ENCODE data around the gene CCNK.

The CCNK gene

GRCh38 chr14:99463974-99464373 lies 17.2 kb upstream of the CCNK start:
- TF ChIP-seq TAF1 (IDR thresholded peaks at IDR 0.05; ENCODE audit: borderline replicate concordance, insufficient read depth, low read length) (no peak), POLR2AphosphoS5 (IDR thresholded peaks at IDR 0.05; ENCODE audit: low read depth, low read length) (no peak)

- TF ChIP-seq SIN3A (IDR thresholded peaks at IDR 0.05; ENCODE audit: borderline replicate concordance, insufficient read depth, low read length) = no peak
- TF ChIP-seq TAF1 (IDR thresholded peaks at IDR 0.05; ENCODE audit: borderline replicate concordance, insufficient read depth, low read length) = no peak
- TF ChIP-seq POLR2AphosphoS5 (IDR thresholded peaks at IDR 0.05; ENCODE audit: low read depth, low read length) = no peak
- TF ChIP-seq, protein P1, sequence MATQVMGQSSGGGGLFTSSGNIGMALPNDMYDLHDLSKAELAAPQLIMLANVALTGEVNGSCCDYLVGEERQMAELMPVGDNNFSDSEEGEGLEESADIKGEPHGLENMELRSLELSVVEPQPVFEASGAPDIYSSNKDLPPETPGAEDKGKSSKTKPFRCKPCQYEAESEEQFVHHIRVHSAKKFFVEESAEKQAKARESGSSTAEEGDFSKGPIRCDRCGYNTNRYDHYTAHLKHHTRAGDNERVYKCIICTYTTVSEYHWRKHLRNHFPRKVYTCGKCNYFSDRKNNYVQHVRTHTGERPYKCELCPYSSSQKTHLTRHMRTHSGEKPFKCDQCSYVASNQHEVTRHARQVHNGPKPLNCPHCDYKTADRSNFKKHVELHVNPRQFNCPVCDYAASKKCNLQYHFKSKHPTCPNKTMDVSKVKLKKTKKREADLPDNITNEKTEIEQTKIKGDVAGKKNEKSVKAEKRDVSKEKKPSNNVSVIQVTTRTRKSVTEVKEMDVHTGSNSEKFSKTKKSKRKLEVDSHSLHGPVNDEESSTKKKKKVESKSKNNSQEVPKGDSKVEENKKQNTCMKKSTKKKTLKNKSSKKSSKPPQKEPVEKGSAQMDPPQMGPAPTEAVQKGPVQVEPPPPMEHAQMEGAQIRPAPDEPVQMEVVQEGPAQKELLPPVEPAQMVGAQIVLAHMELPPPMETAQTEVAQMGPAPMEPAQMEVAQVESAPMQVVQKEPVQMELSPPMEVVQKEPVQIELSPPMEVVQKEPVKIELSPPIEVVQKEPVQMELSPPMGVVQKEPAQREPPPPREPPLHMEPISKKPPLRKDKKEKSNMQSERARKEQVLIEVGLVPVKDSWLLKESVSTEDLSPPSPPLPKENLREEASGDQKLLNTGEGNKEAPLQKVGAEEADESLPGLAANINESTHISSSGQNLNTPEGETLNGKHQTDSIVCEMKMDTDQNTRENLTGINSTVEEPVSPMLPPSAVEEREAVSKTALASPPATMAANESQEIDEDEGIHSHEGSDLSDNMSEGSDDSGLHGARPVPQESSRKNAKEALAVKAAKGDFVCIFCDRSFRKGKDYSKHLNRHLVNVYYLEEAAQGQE (IDR thresholded peaks at IDR 0.05; ENCODE audit: insufficient read depth in 1 of 2, low read depth in 2 of 2, low read length in 2 of 2) = no peak
- no peak for TF ChIP-seq FOXP2 (optimal IDR thresholded peaks at IDR 0.05; ENCODE audit: borderline replicate concordance, extremely low read depth, extremely low read length, insufficient read depth)
Observed at GRCh38 chr14:99465288-99465687, 15.9 kb upstream of the CCNK start.

DNA sequence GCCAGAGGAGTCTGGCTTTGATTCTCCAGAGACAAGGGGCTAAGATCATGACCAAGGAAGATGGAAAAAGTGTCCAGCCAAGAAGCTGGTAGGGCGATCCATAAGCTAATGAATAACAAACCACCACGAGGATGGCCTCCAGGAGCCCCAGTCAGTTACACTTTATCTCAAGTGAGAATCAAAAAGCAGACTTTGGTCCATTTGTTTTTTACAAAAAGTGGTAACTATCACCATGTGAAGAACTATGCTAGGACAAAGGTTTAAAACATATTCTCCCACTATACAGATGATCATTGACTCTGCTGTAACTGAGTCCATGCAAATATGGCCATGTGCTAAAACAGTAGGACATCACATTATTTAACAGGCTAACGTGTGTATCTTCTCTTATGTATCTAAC lies 14.5 kb upstream of the CCNK start:
- no peak for TF ChIP-seq FOXP2 (optimal IDR thresholded peaks at IDR 0.05; ENCODE audit: borderline replicate concordance, extremely low read depth, extremely low read length, insufficient read depth)
- no peak for TF ChIP-seq SIN3A (IDR thresholded peaks at IDR 0.05; ENCODE audit: borderline replicate concordance, insufficient read depth, low read length)
- TF ChIP-seq, protein P1 (IDR thresholded peaks at IDR 0.05; ENCODE audit: insufficient read depth in 1 of 2, low read depth in 2 of 2, low read length in 2 of 2) = no peak
- no peak for TF ChIP-seq TAF1 (IDR thresholded peaks at IDR 0.05; ENCODE audit: borderline replicate concordance, insufficient read depth, low read length)
- TF ChIP-seq POLR2AphosphoS5 (IDR thresholded peaks at IDR 0.05; ENCODE audit: low read depth, low read length) = no peak

GRCh38 chr14:99467336-99468078 lies 13.7 kb upstream of the CCNK start:
- TF ChIP-seq POLR2AphosphoS5 (IDR thresholded peaks at IDR 0.05; ENCODE audit: low read depth, low read length) (no peak), FOXP2 (optimal IDR thresholded peaks at IDR 0.05; ENCODE audit: borderline replicate concordance, extremely low read depth, extremely low read length, insufficient read depth) (no peak), SIN3A (IDR thresholded peaks at IDR 0.05; ENCODE audit: borderline replicate concordance, insufficient read depth, low read length) (no peak), TAF1 (IDR thresholded peaks at IDR 0.05; ENCODE audit: borderline replicate concordance, insufficient read depth, low read length) (no peak)
- TF ChIP-seq, protein P1 (IDR thresholded peaks at IDR 0.05; ENCODE audit: insufficient read depth in 1 of 2, low read depth in 2 of 2, low read length in 2 of 2) = no peak

- TF ChIP-seq, protein P1 (IDR thresholded peaks at IDR 0.05; ENCODE audit: insufficient read depth in 1 of 2, low read depth in 2 of 2, low read length in 2 of 2) = no peak
- no peak for TF ChIP-seq TAF1 (IDR thresholded peaks at IDR 0.05; ENCODE audit: borderline replicate concordance, insufficient read depth, low read length)
- TF ChIP-seq FOXP2 (optimal IDR thresholded peaks at IDR 0.05; ENCODE audit: borderline replicate concordance, extremely low read depth, extremely low read length, insufficient read depth) = no peak
- no peak for TF ChIP-seq POLR2AphosphoS5 (IDR thresholded peaks at IDR 0.05; ENCODE audit: low read depth, low read length)
- no peak for TF ChIP-seq SIN3A (IDR thresholded peaks at IDR 0.05; ENCODE audit: borderline replicate concordance, insufficient read depth, low read length)
Observed at GRCh38 chr14:99468081-99468480, 13.1 kb upstream of the CCNK start.

All from PFSK-1 (cell line).